BJ (cell line): Measurements from ENCODE around the gene CISD2. TPM values are rescaled to one million over a fixed set of nuclear protein-coding genes. Genes with fewer than 3 reads are reported as not detected.
"Not testable (repeated sequence)": the region's sequence is repeated elsewhere in the genome, so short reads cannot be mapped to it uniquely, and the experiment has no call there.

ENCODE experiments used
- CTCF ChIA-PET: fragments of 350-600 bp; formaldehyde crosslinking; extraction: SDS; loops from one replicate; lab custom pipeline; 2021; ENCODE audit warnings: antibody characterized with exemption, inconsistent platforms; lab: Yijun Ruan, JAX
- POLR2A ChIA-PET: fragments of 300-600 bp; sonication (Branson Sonifier 250); formaldehyde crosslinking; extraction: SDS; loops from one replicate; lab custom pipeline; 2021; ENCODE audit warnings: antibody characterized with exemption; lab: Charles Lee
- DNase-seq: peaks from one replicate; pipeline ENCODE4 v3.0.0-alpha.2; 2011; ENCODE audit warnings: low read depth
- H3K27me3 ChIP-seq: 2 replicates; pipeline ENCODE4 v1.6.0; 2011; ENCODE audit warnings: low read length; ENCODE audit not compliant: control insufficient read depth, insufficient read depth
- H3K36me3 ChIP-seq: 2 replicates; pipeline ENCODE4 v1.5.1; 2011; ENCODE audit warnings: low read length; ENCODE audit not compliant: control insufficient read depth, insufficient read depth
- H3K4me3 ChIP-seq: 2 replicates; pipeline ENCODE4 v1.5.1; 2011; ENCODE audit warnings: low read depth, mild to moderate bottlenecking, control low read depth, low read length
- polyA plus RNA-seq: library from polyadenylated mRNA; depleted of rRNA; stranded (reverse); fragments of >200 nt; gene quantifications from 2 replicates; pipeline ENCODE4 v1.2.3, GENCODE V29; 2011
- TF ChIP-seq, protein P1 (sequence below): IDR thresholded peaks from 2 replicates; pipeline ENCODE4 v1.5.1; 2011; ENCODE audit warnings: low read depth, mild to moderate bottlenecking, control low read depth, inconsistent platforms, low read length, moderate library complexity; ENCODE audit not compliant: insufficient read depth

The CISD2 gene
- polyA plus RNA-seq, 1 experiment, result 23.0 TPM

DNA sequence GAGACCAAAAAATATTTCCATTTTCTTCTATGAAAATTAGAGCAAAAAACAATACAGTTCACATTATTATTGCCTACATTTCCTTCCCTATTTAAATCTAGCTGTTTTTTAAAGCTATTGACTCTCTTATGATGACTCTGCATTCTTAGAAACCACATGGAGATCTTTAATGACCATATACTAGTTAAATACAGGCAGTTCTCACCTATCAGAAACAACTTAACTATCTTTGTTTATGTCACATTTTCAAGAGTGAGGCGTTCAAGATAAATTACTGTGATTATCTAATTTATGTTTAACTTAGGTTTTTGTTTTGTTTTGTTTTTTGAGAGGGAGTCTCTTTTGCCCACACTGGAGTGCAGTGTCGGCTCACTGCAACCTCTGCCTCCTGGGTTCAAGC, 3.0 kb downstream of the CISD2 start:
- POLR2A ChIA-PET, result no interaction called here
- Histone ChIP-seq H3K4me3 (no peak overlapping the region), H3K27me3 (no peaks in the 10 kb centered on the region), H3K36me3 (no peaks in the 10 kb centered on the region)
- TF ChIP-seq, protein P1, sequence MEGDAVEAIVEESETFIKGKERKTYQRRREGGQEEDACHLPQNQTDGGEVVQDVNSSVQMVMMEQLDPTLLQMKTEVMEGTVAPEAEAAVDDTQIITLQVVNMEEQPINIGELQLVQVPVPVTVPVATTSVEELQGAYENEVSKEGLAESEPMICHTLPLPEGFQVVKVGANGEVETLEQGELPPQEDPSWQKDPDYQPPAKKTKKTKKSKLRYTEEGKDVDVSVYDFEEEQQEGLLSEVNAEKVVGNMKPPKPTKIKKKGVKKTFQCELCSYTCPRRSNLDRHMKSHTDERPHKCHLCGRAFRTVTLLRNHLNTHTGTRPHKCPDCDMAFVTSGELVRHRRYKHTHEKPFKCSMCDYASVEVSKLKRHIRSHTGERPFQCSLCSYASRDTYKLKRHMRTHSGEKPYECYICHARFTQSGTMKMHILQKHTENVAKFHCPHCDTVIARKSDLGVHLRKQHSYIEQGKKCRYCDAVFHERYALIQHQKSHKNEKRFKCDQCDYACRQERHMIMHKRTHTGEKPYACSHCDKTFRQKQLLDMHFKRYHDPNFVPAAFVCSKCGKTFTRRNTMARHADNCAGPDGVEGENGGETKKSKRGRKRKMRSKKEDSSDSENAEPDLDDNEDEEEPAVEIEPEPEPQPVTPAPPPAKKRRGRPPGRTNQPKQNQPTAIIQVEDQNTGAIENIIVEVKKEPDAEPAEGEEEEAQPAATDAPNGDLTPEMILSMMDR, result no peak
- CTCF ChIA-PET, result interaction anchor here (1.4 kb wide), 1 partner anchor 251 kb away, joined by 3 read pairs; no protein-coding TSS in a partner anchor
- no peak for DNase-seq

GRCh38 chr4:102877477-102878106, 8.8 kb downstream of the CISD2 start:
- H3K27me3 ChIP-seq, POLR2A ChIA-PET, H3K4me3 ChIP-seq, DNase-seq, CTCF ChIA-PET, H3K36me3 ChIP-seq: not testable (repeated sequence)

GRCh38 chr4:102878349-102878748, 9.6 kb downstream of the CISD2 start:
- POLR2A ChIA-PET, H3K36me3 ChIP-seq, DNase-seq, CTCF ChIA-PET, H3K27me3 ChIP-seq, H3K4me3 ChIP-seq: not testable (repeated sequence)

GRCh38 chr4:102878901-102879300, 10.1 kb downstream of the CISD2 start:
- CTCF ChIA-PET, result no interaction called here
- Histone ChIP-seq H3K27me3 (no peaks in the 10 kb centered on the region), H3K36me3 (no peaks in the 10 kb centered on the region), H3K4me3 (no peak overlapping the region)
- DNase-seq, result no peak
- POLR2A ChIA-PET, result no interaction called here
- TF ChIP-seq, protein P1, result no peak

DNA sequence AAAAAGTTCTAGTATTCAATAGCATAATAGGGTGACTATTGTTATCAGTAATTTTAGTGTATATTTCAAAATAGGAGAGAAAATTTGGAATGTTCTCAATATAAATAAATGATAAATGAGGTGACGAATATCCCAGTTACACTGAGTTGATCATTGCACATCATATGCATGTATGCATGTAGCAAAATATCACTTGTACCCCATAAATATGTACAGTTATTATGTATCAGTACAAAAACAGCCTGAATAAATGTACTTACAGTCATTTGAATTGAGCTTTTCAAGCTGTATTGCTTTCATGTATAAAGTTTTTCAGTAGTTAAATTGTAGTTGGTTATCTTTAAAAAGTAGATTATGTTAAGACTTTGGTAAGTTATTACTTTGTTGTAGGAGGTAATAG, 12.6 kb downstream of the CISD2 start:
- no peaks in the 10 kb centered on the region for H3K27me3 ChIP-seq
- no peaks in the 10 kb centered on the region for H3K36me3 ChIP-seq
- DNase-seq, result no peak
- TF ChIP-seq, protein P1, result no peak
- POLR2A ChIA-PET, result no interaction called here
- CTCF ChIA-PET, result interaction anchor here (1.2 kb wide), 1 partner anchor 9 kb away, joined by 6 read pairs; no protein-coding TSS in a partner anchor
- no peak overlapping the region for H3K4me3 ChIP-seq

GRCh38 chr4:102883278-102883677, 14.5 kb downstream of the CISD2 start:
- ChIA-PET POLR2A (no interaction called here), CTCF (interaction anchor here (0.6 kb wide), 1 partner anchor 71 kb away, joined by 3 read pairs; no protein-coding TSS in a partner anchor)
- H3K36me3 ChIP-seq, result no peaks in the 10 kb centered on the region
- no peak for DNase-seq
- TF ChIP-seq, protein P1, result no peak
- no peak overlapping the region for H3K4me3 ChIP-seq
- H3K27me3 ChIP-seq, result no peaks in the 10 kb centered on the region

DNA sequence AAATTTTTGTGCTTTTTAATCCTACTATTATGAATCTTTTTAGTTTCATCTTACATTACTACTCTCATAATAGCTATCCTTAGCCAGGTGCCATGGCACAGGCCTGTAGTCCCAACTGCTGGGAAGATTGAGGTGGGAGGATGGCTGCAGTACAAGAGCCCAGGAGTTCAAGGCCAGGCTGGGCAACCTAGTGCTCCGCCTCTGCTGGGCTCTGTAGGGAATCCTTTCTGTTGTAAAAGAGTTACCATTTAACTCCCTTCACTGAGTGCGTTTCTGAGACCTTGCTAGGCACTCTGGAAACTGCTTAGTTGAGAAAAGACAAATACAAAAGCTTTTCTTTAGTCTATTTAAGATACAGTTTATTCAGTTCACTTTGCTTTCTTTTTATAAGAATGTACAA, 19.8 kb downstream of the CISD2 start:
- CTCF ChIA-PET, DNase-seq, H3K27me3 ChIP-seq, H3K4me3 ChIP-seq, POLR2A ChIA-PET, H3K36me3 ChIP-seq: not testable (repeated sequence)

DNA sequence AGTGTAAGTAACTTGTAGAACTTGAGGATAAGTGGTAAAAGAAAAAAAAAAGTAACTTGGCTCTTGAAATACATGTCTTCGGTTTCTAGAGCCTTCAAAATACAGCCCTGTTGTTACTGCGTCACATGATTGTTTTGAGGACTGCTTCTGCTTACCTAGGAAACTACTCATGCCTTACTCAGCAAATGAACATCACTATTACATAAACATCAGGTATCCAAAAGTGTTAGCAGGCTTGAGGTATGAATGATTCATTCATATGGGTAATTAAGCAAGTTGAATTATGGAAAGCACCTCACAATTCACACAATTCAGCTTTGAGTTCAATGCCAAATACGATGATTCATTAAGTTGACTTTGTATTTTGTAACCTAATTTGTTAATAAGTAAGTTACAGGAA, 21.1 kb downstream of the CISD2 start:
- H3K36me3 ChIP-seq, POLR2A ChIA-PET, H3K27me3 ChIP-seq, H3K4me3 ChIP-seq, DNase-seq, CTCF ChIA-PET: not testable (repeated sequence)

- H3K36me3 ChIP-seq, DNase-seq, CTCF ChIA-PET, H3K27me3 ChIP-seq, H3K4me3 ChIP-seq, POLR2A ChIA-PET: not testable (repeated sequence)
Measured at GRCh38 chr4:102896547-102896946, 27.8 kb downstream of the CISD2 start.
